HuH-7.5 (cell line): Measurements from ENCODE around the gene SSBP2.

ENCODE experiments used
- DNase-seq: peaks from one replicate; pipeline ENCODE4 v3.0.0; 2011; ENCODE audit warnings: low spot score

SSBP2 gene

DNA sequence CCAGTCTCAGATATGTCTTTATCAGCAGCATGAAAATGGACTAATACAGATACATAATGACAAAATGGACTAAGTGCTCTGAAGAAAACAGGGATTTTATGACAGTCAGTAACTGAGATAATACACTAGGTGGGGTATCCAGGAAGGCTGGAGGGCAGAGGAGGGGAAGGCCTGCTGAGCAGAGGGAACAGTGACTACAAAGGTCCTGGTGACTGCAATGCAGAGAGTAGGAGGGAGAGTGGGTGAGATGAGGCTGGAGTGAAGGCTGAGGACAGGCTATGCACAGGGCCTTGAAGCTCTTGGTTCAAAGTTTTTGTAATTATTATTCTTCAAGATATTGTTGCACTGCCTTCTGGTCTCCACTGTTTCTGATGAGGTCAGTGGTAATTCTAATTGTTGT lies 361.9 kb downstream of the SSBP2 start:
- no peak for DNase-seq

DNA sequence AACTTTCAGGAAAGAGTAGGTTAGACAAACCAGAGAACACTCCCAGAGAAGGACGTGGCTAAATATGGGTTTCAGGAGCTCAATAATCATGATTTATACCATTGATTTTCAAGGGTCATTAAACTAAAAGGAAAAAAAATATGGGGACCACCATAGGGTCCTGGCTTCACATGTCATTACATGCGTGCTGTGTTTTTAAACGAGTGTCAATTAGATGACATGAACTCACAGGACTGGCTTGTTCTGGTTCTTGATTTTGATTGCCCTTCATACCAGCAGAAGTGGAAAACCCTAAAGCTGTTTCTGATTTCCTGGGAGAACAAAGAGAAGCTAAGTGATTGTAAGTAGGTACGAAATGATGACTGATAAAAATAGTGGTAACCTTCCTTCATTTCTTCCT lies 362.7 kb downstream of the SSBP2 start:
- no peak for DNase-seq

DNA sequence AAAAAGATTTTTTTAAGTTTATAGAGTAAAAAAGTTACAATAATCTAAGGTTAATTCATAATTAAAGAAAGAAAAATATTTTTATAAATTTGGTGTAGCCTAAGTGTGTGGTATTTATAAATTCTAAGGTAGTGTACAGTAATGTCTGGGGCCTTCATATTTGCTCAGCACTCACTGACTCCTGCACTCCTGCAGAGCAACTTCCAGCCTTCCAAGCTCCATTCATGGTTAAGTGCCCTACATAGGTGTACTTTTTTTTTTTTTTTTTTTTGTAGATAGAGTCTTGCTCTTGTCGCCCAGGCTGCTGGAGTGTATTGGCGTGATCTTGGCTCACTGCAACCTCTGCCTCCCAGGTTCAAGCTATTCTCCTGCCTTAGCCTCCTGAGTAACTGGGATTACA lies 367.0 kb downstream of the SSBP2 start:
- DNase-seq = no peak

DNA sequence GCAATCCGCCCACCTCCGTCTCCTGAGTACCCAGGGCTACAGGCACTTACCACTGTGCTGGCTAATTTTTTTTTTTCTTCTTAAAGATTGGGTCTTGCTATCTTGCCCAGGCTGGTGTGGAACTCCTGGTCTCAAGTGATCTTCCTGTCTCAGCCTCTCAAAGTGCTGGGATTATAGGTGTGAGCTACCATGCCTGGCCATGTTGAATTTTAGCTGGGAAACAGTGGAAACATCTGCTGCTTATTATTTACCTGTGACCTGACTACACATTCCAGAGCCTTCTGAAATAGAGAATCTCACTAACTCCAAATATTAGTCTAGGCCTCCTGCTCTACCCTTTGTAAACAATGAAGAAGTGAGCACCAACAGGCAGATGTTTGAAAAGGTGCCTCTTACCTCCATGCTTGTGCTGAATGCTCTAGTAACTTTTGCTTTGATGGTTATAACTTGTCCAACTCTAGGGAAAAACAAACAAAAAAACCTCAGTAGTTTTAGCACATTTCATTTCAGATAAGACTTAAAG lies 379.5 kb downstream of the SSBP2 start:
- DNase-seq = no peak

DNA sequence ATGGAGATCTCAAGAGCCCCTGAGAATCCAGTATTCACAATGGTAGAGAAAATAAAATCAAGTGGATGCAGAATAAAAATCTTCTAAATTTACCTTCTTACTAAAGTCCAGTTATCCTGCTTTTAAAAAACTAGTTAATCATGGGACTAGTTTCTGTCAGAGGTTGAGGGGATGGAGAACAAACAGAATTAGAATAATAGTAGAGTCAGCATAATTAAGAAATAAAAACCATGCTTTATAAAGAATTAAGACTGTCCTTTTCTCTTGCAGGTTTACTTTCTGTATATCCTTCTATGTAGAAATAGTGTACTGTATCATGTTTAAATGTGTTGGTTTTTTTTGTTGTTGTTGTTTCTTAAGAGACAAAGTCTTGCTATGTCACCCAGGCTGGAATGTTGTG lies 380.0 kb downstream of the SSBP2 start:
- no peak for DNase-seq

DNA sequence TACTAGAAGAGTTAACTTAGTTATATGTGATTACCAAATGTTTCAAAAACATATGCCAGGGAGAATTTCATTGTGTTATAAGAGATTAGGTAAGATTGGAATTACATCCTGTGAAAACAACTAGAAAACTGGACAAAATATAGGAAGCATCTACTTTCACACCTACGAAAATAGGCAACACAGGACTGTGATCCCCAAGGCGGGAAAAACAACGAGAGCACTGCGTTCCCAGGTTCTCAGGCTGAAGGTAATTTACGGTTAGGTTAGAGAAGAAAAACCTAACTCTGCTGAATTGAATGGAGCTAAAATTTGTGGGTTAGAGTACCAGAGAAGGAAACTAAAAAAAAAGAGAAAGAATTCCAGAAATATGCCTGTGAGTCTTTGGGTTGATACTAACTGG lies 385.4 kb downstream of the SSBP2 start:
- no peak for DNase-seq

DNA sequence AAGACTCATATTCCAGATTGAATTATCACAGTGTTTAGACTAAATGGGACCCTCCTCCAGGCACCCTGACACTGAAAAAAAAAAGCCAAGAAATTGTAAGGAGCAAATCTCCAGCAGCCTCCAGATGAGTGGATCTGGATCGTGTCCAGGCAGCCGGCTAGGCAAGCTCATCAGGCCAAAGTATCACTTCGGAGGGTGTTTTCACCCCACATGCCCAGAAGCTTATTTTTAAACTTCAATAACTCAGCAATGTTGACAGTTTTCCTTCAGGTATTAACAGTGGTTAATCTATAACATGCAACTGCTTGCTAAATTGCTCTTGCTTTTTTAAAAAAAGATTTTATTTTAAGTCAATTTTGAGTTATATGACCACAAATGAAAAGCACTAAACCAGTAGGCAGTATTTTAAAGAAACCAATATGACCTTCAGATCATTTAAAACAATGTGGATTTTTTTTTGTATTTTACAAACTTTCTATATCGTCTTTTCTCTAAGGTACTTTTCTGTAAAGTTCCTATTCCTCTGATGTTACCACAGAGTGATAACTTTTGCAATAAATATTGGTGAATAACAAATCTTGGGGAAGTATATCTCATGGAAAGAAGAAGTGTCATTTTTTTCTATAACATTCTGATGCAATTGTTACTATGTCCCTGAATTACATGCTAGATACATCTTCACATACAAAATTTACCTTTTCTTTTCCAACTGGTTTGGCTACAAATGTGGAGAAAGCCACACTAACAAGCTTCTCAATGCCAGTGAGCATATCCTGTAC lies 387.6 kb downstream of the SSBP2 start:
- no peak for DNase-seq
